DMS53 treated with DMSO at 0.1 percent for 48 hours (cell line): ENCODE data around the gene VPS8.

Source experiments
- DNase-seq: peaks from one replicate; lab custom pipeline; 2025; ENCODE audit not compliant: unreplicated experiment; lab: John Stamatoyannopoulos, UW

Gene VPS8

GRCh38 chr3:185084901-185085300 lies 272.9 kb downstream of the VPS8 start:
- DNase-seq = no peak

- no peak for DNase-seq
Measured at GRCh38 chr3:185087419-185087818, 275.5 kb downstream of the VPS8 start.

- no peak for DNase-seq
Measured at GRCh38 chr3:185089343-185089742, 277.4 kb downstream of the VPS8 start.

GRCh38 chr3:185089751-185090150 lies 277.8 kb downstream of the VPS8 start:
- no peak for DNase-seq

- DNase-seq = no peak
Measured at GRCh38 chr3:185090811-185091210, 278.8 kb downstream of the VPS8 start.

- DNase-seq = no peak
Measured at GRCh38 chr3:185093116-185093515, 281.1 kb downstream of the VPS8 start.

GRCh38 chr3:185094697-185095096 lies 282.7 kb downstream of the VPS8 start:
- no peak for DNase-seq
